ENCODE data around the gene HYKK. TPM values are rescaled to one million over a fixed set of nuclear protein-coding genes. Genes with fewer than 3 reads are reported as not detected.

Gene HYKK
- polyA plus RNA-seq, 1 donor from 2014 or later = not detected

DNA sequence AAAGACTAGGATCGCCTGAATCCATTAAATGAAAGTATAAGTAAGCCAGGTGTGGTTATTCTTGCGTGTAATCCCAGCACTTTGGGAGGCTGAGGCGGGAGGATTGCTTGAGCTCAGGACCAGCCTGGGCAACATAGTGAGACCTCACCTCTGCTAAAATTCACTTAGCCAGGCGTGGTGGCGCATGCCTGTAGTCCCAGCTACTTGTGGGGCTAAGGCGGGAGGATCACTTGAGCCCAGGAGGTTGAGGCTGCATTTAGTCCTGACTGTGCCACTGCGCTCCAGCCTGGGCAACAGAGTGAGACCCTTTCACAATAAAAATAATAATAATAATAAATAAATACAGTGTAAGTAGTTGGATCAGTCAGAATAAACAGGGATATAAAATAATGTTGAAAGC, 25.5 kb upstream of the HYKK start:
- no peaks in the 10 kb centered on the region for H3K27me3 ChIP-seq (ENCODE audit: insufficient read depth, low read depth, low read length)
- H3K4me3 ChIP-seq (ENCODE audit: low read length) = no peak overlapping the region
- H3K9me3 ChIP-seq (ENCODE audit: low read length) = no peaks in the 10 kb centered on the region
- H3K9me2 ChIP-seq (ENCODE audit: insufficient read depth, low read length) = no peaks in the 10 kb centered on the region
- no peak overlapping the region for H3K4me2 ChIP-seq (ENCODE audit: low read length)
- no peak overlapping the region for H3K9ac ChIP-seq (ENCODE audit: low read length)
- no peaks in the 10 kb centered on the region for H3K79me2 ChIP-seq (replicated peaks; ENCODE audit: insufficient read depth, low read length)
- peaks cover 5% of the 10 kb centered on the region for H3K36me3 ChIP-seq (ENCODE audit: insufficient read depth, low read length)
- H4K20me1 ChIP-seq (ENCODE audit: insufficient read depth) = no peaks in the 10 kb centered on the region
- H2AFZ ChIP-seq (ENCODE audit: low read depth, low read length) = no peak overlapping the region
- no peak overlapping the region for H3K27ac ChIP-seq (ENCODE audit: low read length)
- H3F3A ChIP-seq (ENCODE audit: insufficient read depth, low read length, poor library complexity, severe bottlenecking) = no peaks in the 10 kb centered on the region
- TF ChIP-seq, protein P1, sequence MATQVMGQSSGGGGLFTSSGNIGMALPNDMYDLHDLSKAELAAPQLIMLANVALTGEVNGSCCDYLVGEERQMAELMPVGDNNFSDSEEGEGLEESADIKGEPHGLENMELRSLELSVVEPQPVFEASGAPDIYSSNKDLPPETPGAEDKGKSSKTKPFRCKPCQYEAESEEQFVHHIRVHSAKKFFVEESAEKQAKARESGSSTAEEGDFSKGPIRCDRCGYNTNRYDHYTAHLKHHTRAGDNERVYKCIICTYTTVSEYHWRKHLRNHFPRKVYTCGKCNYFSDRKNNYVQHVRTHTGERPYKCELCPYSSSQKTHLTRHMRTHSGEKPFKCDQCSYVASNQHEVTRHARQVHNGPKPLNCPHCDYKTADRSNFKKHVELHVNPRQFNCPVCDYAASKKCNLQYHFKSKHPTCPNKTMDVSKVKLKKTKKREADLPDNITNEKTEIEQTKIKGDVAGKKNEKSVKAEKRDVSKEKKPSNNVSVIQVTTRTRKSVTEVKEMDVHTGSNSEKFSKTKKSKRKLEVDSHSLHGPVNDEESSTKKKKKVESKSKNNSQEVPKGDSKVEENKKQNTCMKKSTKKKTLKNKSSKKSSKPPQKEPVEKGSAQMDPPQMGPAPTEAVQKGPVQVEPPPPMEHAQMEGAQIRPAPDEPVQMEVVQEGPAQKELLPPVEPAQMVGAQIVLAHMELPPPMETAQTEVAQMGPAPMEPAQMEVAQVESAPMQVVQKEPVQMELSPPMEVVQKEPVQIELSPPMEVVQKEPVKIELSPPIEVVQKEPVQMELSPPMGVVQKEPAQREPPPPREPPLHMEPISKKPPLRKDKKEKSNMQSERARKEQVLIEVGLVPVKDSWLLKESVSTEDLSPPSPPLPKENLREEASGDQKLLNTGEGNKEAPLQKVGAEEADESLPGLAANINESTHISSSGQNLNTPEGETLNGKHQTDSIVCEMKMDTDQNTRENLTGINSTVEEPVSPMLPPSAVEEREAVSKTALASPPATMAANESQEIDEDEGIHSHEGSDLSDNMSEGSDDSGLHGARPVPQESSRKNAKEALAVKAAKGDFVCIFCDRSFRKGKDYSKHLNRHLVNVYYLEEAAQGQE (IDR thresholded peaks at IDR 0.05; ENCODE audit: borderline replicate concordance) = no peak
- TF ChIP-seq SMC3 (conservative IDR thresholded peaks at IDR 0.05; ENCODE audit: poor library complexity) (no peak), RAD21 (conservative IDR thresholded peaks at IDR 0.05) (no peak), POLR2AphosphoS5 (IDR thresholded peaks at IDR 0.05) (no peak), TAF1 (IDR thresholded peaks at IDR 0.05; ENCODE audit: low read depth) (no peak), EZH2 (IDR thresholded peaks at IDR 0.05; ENCODE audit: borderline replicate concordance, insufficient read depth, low read length, poor library complexity, severe bottlenecking) (no peak), MXI1 (conservative IDR thresholded peaks at IDR 0.05; ENCODE audit: poor library complexity, severe bottlenecking) (no peak), EP300 (conservative IDR thresholded peaks at IDR 0.05; ENCODE audit: poor library complexity, severe bottlenecking) (no peak)
- TF ChIP-seq, protein P2, sequence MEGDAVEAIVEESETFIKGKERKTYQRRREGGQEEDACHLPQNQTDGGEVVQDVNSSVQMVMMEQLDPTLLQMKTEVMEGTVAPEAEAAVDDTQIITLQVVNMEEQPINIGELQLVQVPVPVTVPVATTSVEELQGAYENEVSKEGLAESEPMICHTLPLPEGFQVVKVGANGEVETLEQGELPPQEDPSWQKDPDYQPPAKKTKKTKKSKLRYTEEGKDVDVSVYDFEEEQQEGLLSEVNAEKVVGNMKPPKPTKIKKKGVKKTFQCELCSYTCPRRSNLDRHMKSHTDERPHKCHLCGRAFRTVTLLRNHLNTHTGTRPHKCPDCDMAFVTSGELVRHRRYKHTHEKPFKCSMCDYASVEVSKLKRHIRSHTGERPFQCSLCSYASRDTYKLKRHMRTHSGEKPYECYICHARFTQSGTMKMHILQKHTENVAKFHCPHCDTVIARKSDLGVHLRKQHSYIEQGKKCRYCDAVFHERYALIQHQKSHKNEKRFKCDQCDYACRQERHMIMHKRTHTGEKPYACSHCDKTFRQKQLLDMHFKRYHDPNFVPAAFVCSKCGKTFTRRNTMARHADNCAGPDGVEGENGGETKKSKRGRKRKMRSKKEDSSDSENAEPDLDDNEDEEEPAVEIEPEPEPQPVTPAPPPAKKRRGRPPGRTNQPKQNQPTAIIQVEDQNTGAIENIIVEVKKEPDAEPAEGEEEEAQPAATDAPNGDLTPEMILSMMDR (IDR thresholded peaks at IDR 0.05; ENCODE audit: poor library complexity, severe bottlenecking) = no peak

DNA sequence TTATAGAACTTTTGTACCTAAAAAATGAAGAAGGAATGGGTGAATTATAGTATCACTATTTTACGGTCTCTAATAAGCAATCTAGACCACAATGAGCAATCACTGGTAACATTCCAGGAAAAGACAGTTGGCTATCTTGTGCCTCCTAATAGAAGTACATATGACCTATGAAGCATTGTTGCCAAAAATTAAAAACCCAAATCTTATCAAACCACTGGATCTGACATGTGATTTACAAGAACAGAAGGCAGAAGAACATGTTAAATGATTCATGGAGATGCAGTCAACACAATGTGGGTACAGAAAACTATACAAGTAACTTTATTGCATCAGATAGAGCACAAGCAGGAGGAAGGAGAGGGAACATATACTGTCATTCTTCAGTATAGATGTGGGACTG, 14.5 kb upstream of the HYKK start:
- no peak overlapping the region for H2AFZ ChIP-seq (ENCODE audit: low read depth, low read length)
- H3K4me2 ChIP-seq (ENCODE audit: low read length) = no peak overlapping the region
- no peaks in the 10 kb centered on the region for H3K9me2 ChIP-seq (ENCODE audit: insufficient read depth, low read length)
- H3K4me3 ChIP-seq (ENCODE audit: low read length) = no peak overlapping the region
- H4K20me1 ChIP-seq (ENCODE audit: insufficient read depth) = no peaks in the 10 kb centered on the region
- no peak overlapping the region for H3K9ac ChIP-seq (ENCODE audit: low read length)
- no peak overlapping the region for H3K27ac ChIP-seq (ENCODE audit: low read length)
- H3K79me2 ChIP-seq (replicated peaks; ENCODE audit: insufficient read depth, low read length) = no peaks in the 10 kb centered on the region
- no peaks in the 10 kb centered on the region for H3K27me3 ChIP-seq (ENCODE audit: insufficient read depth, low read depth, low read length)
- TF ChIP-seq, protein P1 (IDR thresholded peaks at IDR 0.05; ENCODE audit: borderline replicate concordance) = no peak
- TF ChIP-seq, protein P2 (IDR thresholded peaks at IDR 0.05; ENCODE audit: poor library complexity, severe bottlenecking) = no peak
- TF ChIP-seq TAF1 (IDR thresholded peaks at IDR 0.05; ENCODE audit: low read depth) (no peak), MXI1 (conservative IDR thresholded peaks at IDR 0.05; ENCODE audit: poor library complexity, severe bottlenecking) (no peak), SMC3 (conservative IDR thresholded peaks at IDR 0.05; ENCODE audit: poor library complexity) (no peak), EP300 (conservative IDR thresholded peaks at IDR 0.05; ENCODE audit: poor library complexity, severe bottlenecking) (no peak), RAD21 (conservative IDR thresholded peaks at IDR 0.05) (no peak), POLR2AphosphoS5 (IDR thresholded peaks at IDR 0.05) (no peak), EZH2 (IDR thresholded peaks at IDR 0.05; ENCODE audit: borderline replicate concordance, insufficient read depth, low read length, poor library complexity, severe bottlenecking) (no peak)
- H3K9me3 ChIP-seq (ENCODE audit: low read length) = no peaks in the 10 kb centered on the region
- H3F3A ChIP-seq (ENCODE audit: insufficient read depth, low read length, poor library complexity, severe bottlenecking) = no peaks in the 10 kb centered on the region
- H3K36me3 ChIP-seq (ENCODE audit: insufficient read depth, low read length) = no peaks in the 10 kb centered on the region

Measured in neural cell (in vitro differentiated cells).